ENCODE results near the gene POU6F2.

POU6F2 gene

DNA sequence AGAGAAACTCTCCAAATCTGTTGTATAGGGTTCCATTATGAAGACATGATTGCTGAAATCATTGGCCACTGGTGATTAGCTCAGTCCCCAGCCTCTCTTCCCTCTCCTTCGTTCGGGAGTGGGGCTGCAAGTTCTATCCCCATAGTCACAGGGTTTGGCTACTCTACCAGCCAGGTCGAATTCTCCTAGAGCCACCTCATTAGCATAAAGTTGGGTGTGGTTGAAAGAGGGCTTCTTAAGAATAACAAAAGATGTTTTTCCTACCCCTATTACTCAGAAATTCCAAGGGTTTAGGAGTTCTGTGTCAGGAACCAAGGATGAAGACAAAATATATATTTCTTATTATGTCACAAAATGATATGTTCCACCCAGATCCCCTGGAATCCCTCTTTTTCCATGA is 422.3 kb downstream of the POU6F2 start:
- Mint-ChIP-seq H3K9me3 (no peaks in the 10 kb centered on the region), H3K4me3 (no peak overlapping the region), H3K27ac (no peak overlapping the region), H3K4me1 (no peaks in the 10 kb centered on the region), H3K27me3 (peaks cover 45% of the 10 kb centered on the region)
- ATAC-seq (no peak), DNase-seq (no peak)

- Mint-ChIP-seq H3K4me3 (no peak overlapping the region), H3K4me1 (no peaks in the 10 kb centered on the region), H3K27ac (no peak overlapping the region), H3K9me3 (no peaks in the 10 kb centered on the region), H3K27me3 (peaks cover 39% of the 10 kb centered on the region)
- no peak for DNase-seq
- ATAC-seq, result no peak
Observed at GRCh38 chr7:39400836-39401235, 423.1 kb downstream of the POU6F2 start.

- H3K9me3 Mint-ChIP-seq, result no peaks in the 10 kb centered on the region
- ATAC-seq, result no peak
- no peak overlapping the region for H3K4me3 Mint-ChIP-seq
- no peak for DNase-seq
- H3K27ac Mint-ChIP-seq, result no peak overlapping the region
- H3K4me1 Mint-ChIP-seq, result no peaks in the 10 kb centered on the region
- H3K27me3 Mint-ChIP-seq, result peaks cover 39% of the 10 kb centered on the region
Observed at GRCh38 chr7:39402034-39402433, 424.3 kb downstream of the POU6F2 start.

DNA sequence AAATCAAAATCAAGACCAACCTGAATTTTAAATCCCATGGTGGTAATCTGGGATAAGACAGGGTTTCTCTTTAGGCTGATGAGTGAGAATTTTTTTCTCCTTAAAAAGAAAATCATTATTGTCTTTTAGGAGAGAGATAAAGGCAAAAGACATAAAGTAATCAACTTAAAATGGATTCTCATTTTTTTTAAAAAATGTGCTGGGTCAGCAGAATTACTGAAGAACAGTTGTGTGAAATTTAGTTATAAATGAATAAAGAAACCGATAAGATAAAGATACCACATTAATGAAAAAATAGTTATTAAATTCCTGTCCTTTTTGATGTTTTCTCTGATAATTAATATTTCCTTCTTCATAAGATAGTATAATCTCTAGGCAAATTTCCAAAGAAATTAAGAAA is 427.2 kb downstream of the POU6F2 start:
- DNase-seq, result no peak
- Mint-ChIP-seq H3K27me3 (peaks cover 21% of the 10 kb centered on the region), H3K4me3 (no peak overlapping the region), H3K27ac (no peak overlapping the region), H3K9me3 (no peaks in the 10 kb centered on the region), H3K4me1 (no peaks in the 10 kb centered on the region)
- ATAC-seq, result no peak

DNA sequence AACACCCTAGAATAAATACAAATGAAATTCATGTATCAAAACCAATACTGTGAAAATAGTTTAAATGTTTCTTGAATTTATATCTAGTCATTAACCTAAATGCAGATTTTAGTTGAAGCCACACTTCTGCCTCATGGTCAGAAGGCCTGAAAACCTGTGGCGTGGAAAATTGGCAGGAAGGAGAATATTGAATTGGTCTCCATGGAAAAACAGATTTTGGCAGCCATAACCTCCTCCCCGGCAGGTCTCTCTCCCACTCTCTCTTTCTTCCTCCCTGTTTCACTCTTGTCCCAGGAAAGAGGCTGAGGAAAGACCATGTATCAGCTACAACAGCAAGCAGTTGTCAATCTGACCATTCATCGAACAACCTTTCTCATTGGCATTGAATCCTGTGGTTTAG is 427.9 kb downstream of the POU6F2 start:
- Mint-ChIP-seq H3K4me1 (no peaks in the 10 kb centered on the region), H3K27ac (no peak overlapping the region), H3K4me3 (no peak overlapping the region), H3K27me3 (peaks cover 21% of the 10 kb centered on the region), H3K9me3 (no peaks in the 10 kb centered on the region)
- ATAC-seq, result no peak
- DNase-seq, result no peak

- Mint-ChIP-seq H3K4me3 (no peak overlapping the region), H3K27ac (no peak overlapping the region), H3K9me3 (no peaks in the 10 kb centered on the region), H3K4me1 (no peaks in the 10 kb centered on the region), H3K27me3 (peaks cover 21% of the 10 kb centered on the region)
- DNase-seq (no peak), ATAC-seq (no peak)
Observed at GRCh38 chr7:39406467-39406866, 428.8 kb downstream of the POU6F2 start.

- H3K27ac Mint-ChIP-seq, result no peak overlapping the region
- H3K27me3 Mint-ChIP-seq, result peaks cover 21% of the 10 kb centered on the region
- H3K9me3 Mint-ChIP-seq, result no peaks in the 10 kb centered on the region
- ATAC-seq (no peak), DNase-seq (no peak)
- H3K4me3 Mint-ChIP-seq, result no peak overlapping the region
- H3K4me1 Mint-ChIP-seq, result no peaks in the 10 kb centered on the region
Observed at GRCh38 chr7:39407137-39407536, 429.4 kb downstream of the POU6F2 start.

- H3K27me3 Mint-ChIP-seq, result peaks cover 21% of the 10 kb centered on the region
- DNase-seq (no peak), ATAC-seq (no peak)
- no peaks in the 10 kb centered on the region for H3K4me1 Mint-ChIP-seq
- no peak overlapping the region for H3K4me3 Mint-ChIP-seq
- H3K27ac Mint-ChIP-seq, result no peak overlapping the region
- no peaks in the 10 kb centered on the region for H3K9me3 Mint-ChIP-seq
Observed at GRCh38 chr7:39407723-39408122, 430.0 kb downstream of the POU6F2 start.

GRCh38 chr7:39408906-39409305 is 431.2 kb downstream of the POU6F2 start:
- H3K27ac Mint-ChIP-seq, result no peak overlapping the region
- no peaks in the 10 kb centered on the region for H3K9me3 Mint-ChIP-seq
- H3K4me1 Mint-ChIP-seq, result peaks cover 3% of the 10 kb centered on the region
- no peak for ATAC-seq
- peaks cover 17% of the 10 kb centered on the region for H3K27me3 Mint-ChIP-seq
- DNase-seq, result no peak
- no peak overlapping the region for H3K4me3 Mint-ChIP-seq

DNA sequence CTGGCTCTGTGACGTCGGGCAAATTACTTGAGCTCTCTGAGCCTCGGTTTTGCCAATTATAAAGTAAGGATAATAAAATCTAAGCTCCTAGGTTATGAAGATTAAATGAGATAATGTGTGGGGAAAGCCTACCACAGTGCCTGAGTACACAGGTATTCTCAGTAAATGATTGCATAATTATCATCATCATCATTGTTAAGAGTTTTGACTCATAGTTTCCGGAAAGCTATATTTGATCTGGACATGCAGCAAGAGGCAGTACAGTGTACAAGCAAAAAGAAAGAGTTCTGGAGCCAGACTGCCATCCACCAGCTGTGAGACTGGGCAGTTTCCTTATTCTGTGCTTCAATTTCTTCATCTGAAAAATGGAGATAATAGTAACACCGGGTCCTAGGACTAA is 432.9 kb downstream of the POU6F2 start:
- DNase-seq, result no peak
- no peak for ATAC-seq
- H3K4me1 Mint-ChIP-seq, result peaks cover 8% of the 10 kb centered on the region
- H3K27ac Mint-ChIP-seq, result no peak overlapping the region
- H3K9me3 Mint-ChIP-seq, result no peaks in the 10 kb centered on the region
- no peak overlapping the region for H3K4me3 Mint-ChIP-seq
- peaks cover 29% of the 10 kb centered on the region for H3K27me3 Mint-ChIP-seq

DNA sequence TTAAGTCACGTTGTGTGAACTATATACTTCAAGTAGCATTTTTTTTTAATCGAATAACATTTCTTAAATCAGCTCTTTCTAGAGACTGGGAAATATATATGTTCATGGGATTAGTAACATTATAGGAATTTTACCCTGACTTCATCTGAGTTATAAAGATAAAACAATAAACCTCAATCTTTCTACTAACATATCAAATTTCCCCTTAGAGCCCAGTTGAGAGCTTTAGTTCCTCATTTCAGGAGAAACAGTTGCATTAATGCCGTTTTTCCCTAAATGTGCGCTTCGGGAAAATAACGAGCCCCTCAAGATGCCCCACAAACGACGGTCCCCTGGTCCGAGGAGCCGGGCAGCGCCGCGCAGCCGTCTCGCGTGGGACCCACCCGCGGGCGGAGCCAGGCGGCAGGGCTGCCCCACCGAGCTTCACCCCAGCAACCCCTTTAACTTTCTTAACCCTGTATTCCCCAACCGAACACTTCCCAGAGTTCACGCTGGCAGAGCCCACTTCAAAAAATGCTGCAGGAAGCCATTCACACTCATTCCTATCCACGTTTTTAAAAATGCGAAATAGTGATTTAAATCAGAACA is 436.0 kb downstream of the POU6F2 start:
- Mint-ChIP-seq H3K4me3 (peak overlapping the region; percentile 85 to 93), H3K27ac (peak overlapping the region in 1 of 2 donors; percentile 50), H3K27me3 (peaks cover 36% of the 10 kb centered on the region), H3K4me1 (peaks cover 8% of the 10 kb centered on the region), H3K9me3 (no peaks in the 10 kb centered on the region)
- ATAC-seq, result no peak
- no peak for DNase-seq

DNA sequence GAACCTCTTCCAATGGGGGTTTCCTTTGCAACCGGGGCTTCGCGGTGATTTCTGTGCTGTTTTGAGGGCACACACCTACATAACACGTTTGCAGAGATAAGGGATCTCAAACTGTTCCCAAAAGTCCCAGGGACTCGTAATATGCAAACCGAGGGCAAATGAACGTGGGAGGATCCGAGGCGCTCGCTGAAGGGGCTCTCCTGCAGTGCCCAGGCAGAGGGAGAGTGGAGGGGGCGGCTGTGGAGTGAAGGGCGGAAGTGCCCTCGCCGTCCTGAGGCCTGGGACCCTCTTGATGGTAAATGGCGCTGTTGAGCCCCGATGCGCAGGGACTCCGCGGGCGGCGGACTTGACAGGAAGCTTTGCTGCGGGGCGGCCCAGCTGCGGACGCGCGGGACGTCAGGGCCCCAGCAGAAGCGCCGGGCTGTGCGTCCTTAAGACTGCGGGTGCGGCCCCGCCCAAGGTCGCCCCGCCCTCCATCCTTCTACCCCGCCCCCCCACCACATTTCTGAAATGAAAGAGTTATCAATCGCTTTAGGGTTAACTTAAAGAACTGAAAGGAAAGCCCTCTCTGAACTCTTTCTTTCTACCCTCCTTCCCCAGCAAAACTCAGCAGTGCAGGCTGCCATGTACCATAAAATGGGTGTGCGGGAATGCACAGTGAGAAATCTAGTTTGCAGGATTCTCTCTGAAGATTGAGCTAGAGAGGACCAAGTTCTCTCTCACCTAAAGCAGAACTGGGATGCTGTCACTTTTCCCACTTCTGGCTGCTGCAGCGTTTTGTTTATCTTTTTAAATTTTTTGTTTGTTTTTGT is 436.7 kb downstream of the POU6F2 start:
- peak; percentile 95 for ATAC-seq
- peak; percentile 59 to 76 for DNase-seq
- H3K9me3 Mint-ChIP-seq, result no peaks in the 10 kb centered on the region

DNA sequence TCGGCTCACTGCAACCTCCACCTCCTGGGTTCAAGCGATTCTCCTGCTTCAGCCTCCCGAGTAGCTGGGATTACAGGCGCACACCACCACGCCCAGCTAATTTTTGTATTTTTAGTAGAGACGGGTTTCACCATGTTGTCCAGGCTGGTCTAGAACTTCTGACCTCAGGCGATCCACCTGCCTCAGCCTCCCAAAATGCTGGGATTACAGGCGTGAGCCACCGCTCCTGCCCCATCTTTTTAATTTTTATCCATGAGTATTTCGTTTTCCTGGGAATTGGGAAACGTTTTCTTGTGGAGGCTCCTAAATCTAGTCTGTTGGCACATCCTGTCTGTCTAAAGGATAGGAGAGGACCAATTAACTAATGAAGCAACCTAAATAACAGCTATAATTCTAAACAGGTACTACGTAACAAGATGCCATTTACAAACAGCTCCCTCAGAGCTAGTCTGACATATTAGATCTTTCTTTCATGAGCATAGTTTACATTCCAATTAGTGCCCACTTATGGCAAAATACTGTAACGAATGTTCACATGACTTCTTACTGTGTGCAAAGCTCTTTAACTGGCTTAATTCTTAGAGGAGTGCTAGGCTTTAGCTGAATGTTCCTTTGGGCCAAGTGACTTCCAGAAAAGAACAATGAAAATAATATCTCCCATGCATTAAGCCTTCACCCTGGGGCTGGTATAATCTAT is 437.5 kb downstream of the POU6F2 start:
- peaks cover 8% of the 10 kb centered on the region for H3K4me1 Mint-ChIP-seq
- ATAC-seq, result no peak
- H3K9me3 Mint-ChIP-seq, result no peaks in the 10 kb centered on the region
- H3K4me3 Mint-ChIP-seq, result peak overlapping the region; percentile 85 to 93
- no peak for DNase-seq
- H3K27me3 Mint-ChIP-seq, result peaks cover 36% of the 10 kb centered on the region
- H3K27ac Mint-ChIP-seq, result no peak overlapping the region

More for the DNA sequence above, 436.7 kb downstream of the POU6F2 start:
- H3K4me1 Mint-ChIP-seq, result peaks cover 8% of the 10 kb centered on the region
- peak overlapping the region; percentile 85 to 93 for H3K4me3 Mint-ChIP-seq
- peaks cover 36% of the 10 kb centered on the region for H3K27me3 Mint-ChIP-seq
- peak overlapping the region in 1 of 2 donors; percentile 50 for H3K27ac Mint-ChIP-seq

GRCh38 chr7:39416866-39417265 is 439.2 kb downstream of the POU6F2 start:
- H3K27ac Mint-ChIP-seq, result no peak overlapping the region
- H3K27me3 Mint-ChIP-seq, result peaks cover 36% of the 10 kb centered on the region
- no peaks in the 10 kb centered on the region for H3K9me3 Mint-ChIP-seq
- no peak overlapping the region for H3K4me3 Mint-ChIP-seq
- H3K4me1 Mint-ChIP-seq, result peaks cover 8% of the 10 kb centered on the region
- DNase-seq (no peak), ATAC-seq (no peak)

- ATAC-seq (no peak), DNase-seq (no peak)
- Mint-ChIP-seq H3K9me3 (no peaks in the 10 kb centered on the region), H3K4me3 (no peak overlapping the region), H3K27ac (no peak overlapping the region), H3K4me1 (peaks cover 8% of the 10 kb centered on the region), H3K27me3 (peaks cover 36% of the 10 kb centered on the region)
Observed at GRCh38 chr7:39417642-39418041, 439.9 kb downstream of the POU6F2 start.

- no peaks in the 10 kb centered on the region for H3K9me3 Mint-ChIP-seq
- H3K4me3 Mint-ChIP-seq, result no peak overlapping the region
- no peaks in the 10 kb centered on the region for H3K4me1 Mint-ChIP-seq
- peaks cover 13% of the 10 kb centered on the region for H3K27me3 Mint-ChIP-seq
- no peak for DNase-seq
- no peak overlapping the region for H3K27ac Mint-ChIP-seq
- no peak for ATAC-seq
Observed at GRCh38 chr7:39421251-39421650, 443.5 kb downstream of the POU6F2 start.

Measured in stimulated activated naive CD8-positive, alpha-beta T cell treated with anti-CD3 and anti-CD28 coated beads, Interleukin-15, amount 100 ng/mL, for 72 hours (primary cell).